PC-3 (cell line): ENCODE data around the gene TMEM54.

ENCODE experiments used
- EZH2 ChIP-seq: fragments of 300-600 bp; sonication (generic); IDR thresholded peaks from one replicate; pipeline ENCODE4 v1.6.1; 2017; ENCODE audit warnings: antibody characterized with exemption, mild to moderate bottlenecking, low read length; ENCODE audit not compliant: unreplicated experiment
- TF ChIP-seq, protein P1 (sequence below): fragments of 300-600 bp; sonication (generic); conservative IDR thresholded peaks from 2 replicates; pipeline ENCODE4 v1.5.1; 2017; ENCODE audit warnings: antibody characterized with exemption, low read depth, mild to moderate bottlenecking, low read length

DNA sequence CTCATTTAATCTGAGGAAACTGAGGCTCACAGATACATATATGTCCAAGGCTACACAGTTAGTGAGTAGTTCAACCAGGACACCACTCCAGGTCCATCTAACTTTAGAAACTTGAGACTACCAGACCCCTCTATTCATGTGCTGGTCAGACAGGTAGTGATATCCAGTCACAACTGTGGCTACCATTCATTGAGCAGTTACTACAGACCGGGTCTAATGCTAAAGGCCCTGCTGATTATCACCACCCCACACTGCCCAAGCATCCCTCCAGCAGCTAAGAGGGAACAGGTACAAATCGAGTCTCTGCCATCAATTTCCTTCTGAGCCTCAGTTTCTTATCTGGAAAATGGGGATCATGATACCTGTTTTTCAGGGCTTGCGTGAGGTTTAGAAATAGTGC is 9.6 kb downstream of the TMEM54 start:
- TF ChIP-seq, protein P1, sequence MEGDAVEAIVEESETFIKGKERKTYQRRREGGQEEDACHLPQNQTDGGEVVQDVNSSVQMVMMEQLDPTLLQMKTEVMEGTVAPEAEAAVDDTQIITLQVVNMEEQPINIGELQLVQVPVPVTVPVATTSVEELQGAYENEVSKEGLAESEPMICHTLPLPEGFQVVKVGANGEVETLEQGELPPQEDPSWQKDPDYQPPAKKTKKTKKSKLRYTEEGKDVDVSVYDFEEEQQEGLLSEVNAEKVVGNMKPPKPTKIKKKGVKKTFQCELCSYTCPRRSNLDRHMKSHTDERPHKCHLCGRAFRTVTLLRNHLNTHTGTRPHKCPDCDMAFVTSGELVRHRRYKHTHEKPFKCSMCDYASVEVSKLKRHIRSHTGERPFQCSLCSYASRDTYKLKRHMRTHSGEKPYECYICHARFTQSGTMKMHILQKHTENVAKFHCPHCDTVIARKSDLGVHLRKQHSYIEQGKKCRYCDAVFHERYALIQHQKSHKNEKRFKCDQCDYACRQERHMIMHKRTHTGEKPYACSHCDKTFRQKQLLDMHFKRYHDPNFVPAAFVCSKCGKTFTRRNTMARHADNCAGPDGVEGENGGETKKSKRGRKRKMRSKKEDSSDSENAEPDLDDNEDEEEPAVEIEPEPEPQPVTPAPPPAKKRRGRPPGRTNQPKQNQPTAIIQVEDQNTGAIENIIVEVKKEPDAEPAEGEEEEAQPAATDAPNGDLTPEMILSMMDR = no peak
- TF ChIP-seq EZH2 = no peak
